Activated CD8-positive, alpha-beta memory T cell treated with anti-CD3 and anti-CD28 coated beads for 24 hours (primary cell): Measurements from ENCODE around the gene ZFP37.
"Not testable (repeated sequence)": the region's sequence is repeated elsewhere in the genome, so short reads cannot be mapped to it uniquely, and the experiment has no call there.

Source experiments
- DNase-seq: peaks from one replicate; pipeline ENCODE4 v3.0.0-alpha.2; 2020

The ZFP37 gene

DNA sequence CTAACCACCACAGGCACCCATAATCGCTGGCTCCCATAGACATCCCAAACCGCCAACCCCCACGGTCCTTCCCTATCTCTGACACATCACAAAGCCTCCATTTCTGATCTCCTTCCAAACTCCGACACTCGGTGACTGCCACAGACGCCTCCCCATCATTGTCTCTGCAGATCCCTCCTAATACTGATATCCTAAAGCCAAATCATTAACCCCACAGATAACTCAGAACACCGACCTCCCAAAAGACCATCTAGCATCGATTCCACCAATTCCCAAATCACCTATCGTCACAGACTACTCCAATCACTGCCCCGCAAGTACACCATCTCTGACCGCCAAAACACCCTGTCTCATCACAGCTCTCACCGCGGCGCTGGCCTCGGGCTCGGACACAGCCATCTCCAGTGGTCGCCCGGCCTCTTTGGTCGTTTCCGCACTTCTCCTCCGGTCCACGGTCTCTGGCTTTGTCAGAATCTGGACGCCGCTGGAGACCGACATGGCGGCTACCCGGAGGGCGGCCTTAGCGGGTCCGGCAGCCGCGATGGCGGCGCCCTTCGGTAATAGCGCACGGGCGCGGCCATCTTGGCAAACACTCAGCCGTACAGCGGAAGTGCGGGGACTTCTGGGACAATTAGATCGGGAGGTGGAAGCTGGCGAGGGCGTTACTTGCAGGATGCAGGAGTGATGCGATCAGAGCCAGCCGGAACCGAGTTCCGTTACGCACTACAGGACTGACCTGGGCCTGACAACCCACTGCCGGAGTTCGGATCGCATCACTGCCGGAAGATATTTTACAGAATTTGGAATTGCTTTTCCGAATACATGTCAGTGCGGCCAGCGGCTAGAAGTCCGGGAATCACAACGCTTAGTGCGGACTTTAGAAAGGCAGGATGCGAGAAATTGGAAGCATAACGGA lies at the start of gene ZFP37:
TSS of gene ZFP37 (minus strand) at position 534 of the 916 bp plus-strand sequence. CDS start at position 498, 36 bp downstream.
- peak; percentile 89 for DNase-seq

DNA sequence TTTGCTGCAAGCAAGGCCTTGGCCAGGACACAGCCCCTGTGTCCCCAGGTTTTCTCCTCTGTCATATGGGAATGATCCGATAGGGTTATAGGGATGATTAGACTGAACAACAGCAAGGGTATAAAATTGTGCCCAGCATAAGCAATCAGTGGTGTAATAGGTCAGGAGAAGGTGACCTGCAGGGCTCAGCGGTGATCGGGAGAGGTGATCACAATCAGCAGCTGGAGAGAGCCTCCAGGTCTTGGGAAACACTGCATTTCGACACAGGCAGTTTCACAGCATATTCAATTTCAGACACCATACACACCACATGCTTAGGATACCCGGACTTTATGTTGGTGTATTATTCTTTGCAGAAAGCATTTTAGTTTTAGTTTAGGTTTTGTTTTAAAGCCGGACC lies 48.8 kb upstream of the ZFP37 start:
- not testable (repeated sequence) for DNase-seq

DNA sequence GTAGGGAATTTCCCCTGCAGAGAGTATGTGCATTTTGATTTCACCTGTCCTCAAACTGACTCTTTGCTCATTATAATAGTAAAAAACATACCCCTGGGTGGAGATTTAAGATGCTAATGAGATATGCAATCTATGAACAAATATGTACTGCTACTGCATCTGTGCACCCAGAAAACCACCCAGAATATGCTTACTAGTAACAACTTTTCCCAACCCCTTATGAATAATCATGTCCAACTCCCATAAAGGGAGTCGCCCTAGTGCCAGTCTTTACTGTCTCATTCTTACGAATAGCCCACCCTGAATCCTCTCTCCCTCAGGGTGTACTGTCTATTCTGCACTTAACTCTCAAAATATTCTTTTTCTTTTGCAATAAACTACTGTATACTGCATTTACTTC lies 39.0 kb upstream of the ZFP37 start:
- DNase-seq, result no peak

DNA sequence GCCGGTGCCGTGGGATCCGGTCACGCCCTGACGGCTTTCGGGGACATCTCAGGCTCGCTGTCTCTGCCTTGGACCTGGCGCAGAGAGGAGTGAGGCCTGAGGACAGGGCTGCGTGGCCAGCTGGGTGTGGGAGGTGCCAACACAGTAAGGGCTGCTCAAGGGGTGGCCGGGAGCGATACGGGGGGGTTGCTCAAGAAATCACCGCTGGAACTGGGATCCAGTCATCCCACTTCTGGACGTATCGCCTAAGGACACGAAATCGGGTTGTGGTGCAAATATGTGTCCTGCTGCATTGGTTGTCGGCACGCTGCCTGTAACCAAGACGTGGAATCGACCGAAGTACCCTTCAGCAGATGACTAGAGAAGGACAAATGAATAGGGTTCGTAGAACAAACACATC lies 33.4 kb upstream of the ZFP37 start:
- not testable (repeated sequence) for DNase-seq

GRCh38 chr9:113089143-113089505 lies 32.6 kb upstream of the ZFP37 start:
- not testable (repeated sequence) for DNase-seq

DNA sequence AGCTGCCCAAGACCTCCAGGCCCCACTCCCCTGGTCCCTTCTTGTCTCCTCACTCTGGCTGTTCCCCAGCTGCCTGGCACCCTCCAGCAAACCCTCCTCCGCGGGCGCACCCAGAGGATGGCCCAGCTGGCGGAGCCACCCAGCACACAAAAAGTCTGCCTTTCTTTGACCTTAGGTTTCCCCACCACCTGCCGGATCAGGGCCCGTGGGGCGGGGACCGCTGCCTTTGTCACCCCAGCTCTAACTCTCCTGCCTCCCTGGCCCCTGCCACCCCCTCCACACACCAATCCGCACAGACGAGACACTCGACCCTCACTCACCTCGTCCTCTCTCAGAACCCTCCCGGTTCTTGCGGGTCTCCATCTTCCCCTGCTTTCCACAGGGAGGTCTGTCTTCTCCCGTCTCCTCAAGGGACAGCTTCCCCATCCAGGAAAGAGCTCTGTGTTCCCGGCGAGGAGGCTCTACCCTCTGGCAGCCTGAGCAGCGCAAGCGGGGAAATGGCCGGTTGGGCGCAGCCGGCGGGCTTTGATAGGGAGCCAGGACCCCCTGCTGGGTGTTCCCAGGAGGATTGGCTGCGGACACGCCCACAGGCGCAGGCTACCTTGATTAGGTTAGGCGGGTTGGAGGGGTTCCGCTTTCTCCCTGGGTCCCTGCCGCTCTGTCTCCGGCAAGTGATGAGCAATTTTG lies 32.1 kb upstream of the ZFP37 start:
- not testable (repeated sequence) for DNase-seq

- peak; percentile 64 for DNase-seq
Observed at GRCh38 chr9:113062932-113063310, 6.4 kb upstream of the ZFP37 start.

DNA sequence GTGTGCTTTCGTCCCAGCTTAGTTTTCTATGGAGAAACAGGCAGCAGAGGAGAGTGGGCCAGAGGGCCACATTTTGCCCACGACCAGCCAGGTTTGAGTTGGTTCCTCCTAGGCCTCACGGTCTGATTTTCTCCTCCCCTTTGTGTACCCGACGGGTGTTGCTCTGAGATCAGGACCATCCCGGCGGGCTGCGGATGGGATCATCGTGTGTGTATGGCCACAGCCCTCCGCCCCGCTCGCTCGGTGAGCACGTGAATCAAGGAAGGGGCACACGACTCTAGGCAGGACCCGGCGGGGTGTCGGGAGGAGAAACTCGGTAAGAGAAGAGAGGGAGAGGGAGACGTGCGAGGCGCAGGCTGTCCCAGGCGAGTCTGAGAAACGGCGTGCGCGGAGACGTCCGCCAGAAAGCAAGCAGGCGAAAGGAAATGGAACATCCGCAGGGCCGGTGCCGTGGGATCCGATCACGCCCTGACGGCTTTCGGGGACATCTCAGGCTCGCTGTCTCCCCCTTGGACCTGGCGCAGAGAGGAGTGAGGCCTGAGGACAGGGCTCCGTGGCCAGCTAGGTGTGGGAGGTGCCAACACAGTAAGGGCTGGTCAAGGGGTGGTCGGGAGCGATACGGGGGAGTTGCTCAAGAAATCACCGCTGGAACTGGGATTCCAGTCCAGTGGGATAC lies 5.9 kb upstream of the ZFP37 start:
- not testable (repeated sequence) for DNase-seq

GRCh38 chr9:113061072-113061850 lies 4.7 kb upstream of the ZFP37 start:
- peak; percentile 65 for DNase-seq

DNA sequence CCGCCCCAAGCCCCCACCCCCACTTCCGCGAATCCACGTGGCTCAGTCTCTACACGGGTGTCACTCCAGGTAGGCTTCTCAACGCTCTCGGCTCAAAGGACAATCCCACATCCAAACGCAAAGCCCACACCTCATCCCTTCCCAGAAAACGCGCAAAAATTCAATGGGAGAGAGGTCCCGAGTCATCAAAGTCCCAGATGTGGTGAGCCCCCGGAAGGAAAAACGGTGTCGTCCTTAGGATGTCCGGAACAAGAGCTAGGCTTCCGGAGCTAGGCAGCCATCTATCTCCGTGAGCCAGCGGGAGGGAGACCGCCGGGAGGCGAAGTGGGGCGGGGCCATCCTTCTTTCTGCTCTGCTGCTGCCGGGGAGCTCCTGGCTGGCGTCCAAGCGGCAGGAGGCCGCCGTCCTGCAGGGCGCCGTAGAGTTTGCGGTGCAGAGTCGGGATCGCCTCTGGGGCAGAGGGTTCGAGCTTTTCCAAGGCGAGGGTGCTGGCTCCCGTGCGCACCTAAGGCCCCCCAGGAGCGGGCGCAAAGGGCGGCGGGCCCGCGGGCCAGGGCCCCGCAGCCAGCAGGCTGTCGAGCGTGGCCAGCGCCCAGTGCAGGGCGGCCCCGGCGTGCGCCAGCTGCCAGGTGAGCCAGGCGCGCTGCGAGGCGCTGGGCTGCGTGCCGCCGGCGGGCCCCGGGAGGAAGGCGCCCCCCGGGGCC lies 3.2 kb upstream of the ZFP37 start:
- DNase-seq, result not testable (repeated sequence)

- no peak for DNase-seq
Observed at GRCh38 chr9:113057193-113057592, 669 bp upstream of the ZFP37 start.

DNA sequence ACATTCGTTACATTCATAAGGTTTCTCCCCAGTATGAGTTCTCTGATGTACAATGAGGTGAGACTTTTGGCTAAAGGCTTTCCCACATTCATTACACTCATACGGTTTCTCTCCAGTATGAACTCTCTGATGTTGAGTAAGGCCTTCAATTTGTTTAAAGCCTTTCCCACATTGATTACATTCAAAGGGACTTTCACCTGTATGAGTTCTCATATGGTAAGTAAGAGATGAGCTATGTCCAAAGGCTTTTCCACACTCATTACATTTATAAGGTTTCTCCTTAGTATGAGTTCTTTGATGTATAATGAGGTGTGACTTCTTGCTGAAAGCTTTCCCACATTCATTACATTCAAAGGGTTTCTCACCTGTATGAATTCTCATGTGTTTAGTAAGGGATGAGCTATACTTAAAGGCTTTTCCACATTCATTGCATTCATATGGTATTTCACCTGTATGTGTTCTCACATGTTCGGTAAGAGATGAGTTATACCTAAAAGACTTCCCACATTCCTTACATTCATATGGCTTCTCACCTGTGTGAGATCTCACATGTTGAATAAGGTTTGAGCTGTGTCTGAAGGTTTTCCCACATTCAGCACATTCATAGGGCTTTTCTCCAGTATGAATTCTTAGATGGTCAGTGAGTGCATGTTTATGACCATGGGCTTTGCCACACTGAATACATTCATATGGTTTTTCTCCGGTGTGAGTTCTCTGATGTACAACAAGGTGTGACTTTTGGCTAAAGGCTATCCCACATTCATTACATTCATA lies 13.5 kb downstream of the ZFP37 start:
- no peak for DNase-seq

- DNase-seq, result no peak
Observed at GRCh38 chr9:113026200-113026599, 30.3 kb downstream of the ZFP37 start.

DNA sequence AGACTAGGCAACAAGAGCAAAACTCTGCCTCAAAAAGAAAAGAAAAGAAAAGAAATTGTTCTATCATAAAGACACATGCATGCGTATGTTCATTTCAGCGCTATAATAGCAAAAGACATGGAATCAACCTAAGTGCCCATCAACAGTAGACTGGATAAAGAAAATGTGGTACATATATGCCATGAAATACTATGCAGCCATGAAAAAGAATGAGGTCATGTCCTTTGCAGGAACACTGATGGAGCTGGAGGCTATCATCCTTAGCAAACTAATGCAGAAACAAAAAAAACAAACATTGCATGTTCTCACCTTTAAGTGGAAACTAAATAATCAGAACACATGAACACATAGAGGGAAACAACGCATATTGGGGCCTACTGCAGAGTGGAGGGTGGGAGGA lies 38.3 kb downstream of the ZFP37 start:
- no peak for DNase-seq

DNA sequence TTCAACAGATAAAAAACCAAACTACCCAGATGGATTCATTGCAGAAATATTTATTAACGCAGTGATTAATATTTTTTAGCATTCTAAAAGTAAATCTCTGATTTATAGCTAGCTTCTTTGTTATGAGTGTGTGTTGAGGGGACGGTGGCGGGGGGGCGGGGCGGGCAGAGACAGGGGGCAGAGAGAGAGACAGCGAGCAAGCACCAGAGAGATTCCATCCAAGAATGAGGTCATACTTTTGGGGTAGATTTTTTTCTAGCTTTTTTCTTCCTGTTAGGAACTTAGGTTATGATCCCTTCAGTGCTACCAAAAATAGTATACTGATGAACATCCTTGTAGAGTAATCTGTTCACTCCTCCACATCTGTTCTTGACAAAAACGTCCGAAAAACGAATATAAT lies 44.0 kb downstream of the ZFP37 start:
- no peak for DNase-seq

DNA sequence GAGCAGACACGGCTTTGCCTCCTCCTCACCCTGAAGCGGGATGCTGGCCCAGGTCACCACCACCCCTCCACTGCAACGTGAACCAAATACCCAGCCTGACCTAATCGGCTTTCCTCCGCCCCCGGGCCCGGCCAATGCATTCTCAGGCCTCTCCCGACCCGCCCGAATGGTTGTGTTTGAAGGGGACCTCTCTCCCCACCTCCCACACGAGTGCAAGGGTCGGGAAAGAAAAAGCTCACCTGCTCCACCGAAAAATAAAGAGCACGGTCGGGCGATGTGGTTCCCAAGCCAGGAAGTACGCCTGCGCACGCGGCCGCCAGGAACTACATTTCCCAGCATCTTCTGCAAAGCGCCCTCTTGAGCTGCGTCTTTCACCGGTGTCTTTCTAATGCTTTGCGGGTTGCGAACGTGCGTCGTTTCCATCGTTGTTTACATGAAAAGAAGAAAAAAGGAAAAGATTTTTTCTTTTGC lies 44.6 kb downstream of the ZFP37 start, which contains the start of gene ZNF883:
TSS of gene ZNF883 (minus strand) at position 282 of the 471 bp plus-strand sequence.
- DNase-seq, result peak; percentile 60

DNA sequence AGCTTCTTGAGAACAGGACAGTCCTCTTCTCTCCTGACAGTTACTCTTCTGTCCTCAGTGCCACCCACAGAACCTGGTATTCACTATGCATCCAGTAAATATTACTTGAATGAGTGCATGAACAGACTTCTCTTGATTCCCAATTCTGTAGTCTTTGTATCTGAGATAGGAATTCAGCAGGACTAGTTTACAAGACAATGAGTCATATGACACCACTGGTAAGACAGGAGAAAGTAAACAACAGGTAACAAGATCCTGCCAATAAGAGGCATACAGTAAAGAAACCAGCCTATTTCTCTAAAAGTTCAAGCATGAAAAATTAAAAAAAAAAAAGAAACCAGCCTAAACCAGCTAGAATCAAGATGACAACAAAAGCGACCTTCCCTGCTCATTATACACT lies 50.7 kb downstream of the ZFP37 start:
- DNase-seq, result no peak

DNA sequence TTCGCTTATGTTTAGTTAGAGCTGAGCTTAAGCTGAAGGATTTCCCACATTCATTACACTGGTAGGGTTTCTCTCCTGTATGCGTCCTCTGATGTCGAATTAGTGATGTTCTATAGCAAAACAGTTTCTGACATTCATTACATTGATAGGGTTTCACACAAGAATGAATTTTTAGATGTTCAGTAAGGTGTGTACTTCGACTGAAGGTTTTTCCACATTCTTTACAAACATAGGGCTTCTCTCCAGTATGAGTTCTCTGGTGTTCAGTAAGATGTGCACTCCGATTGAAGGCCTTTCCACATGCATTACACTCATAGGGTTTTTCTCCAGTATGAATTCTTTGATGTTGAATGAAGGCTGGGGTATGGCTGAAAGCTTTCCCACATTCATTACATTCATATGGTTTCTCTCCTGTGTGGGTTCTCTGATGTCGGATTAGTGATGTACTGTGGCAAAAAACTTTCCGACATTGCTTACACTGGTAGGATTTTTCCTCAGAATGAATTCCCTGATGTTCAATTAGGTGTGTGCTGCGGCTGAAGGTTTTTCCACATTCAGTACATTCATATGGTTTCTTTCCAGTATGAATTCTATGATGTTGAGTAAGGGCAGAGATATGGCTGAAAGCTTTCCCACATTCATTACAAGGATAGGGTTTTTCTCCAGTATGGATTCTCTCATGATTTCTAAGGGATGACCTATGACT lies 59.1 kb downstream of the ZFP37 start:
- no peak for DNase-seq
